MM.1S (cell line): ENCODE data around the gene COL5A1.
A peak's percentile ranks its signal among the peaks of the same experiment; 100 is the strongest.

ENCODE experiments used
- DNase-seq: peaks from one replicate; pipeline ENCODE4 v3.0.0-alpha.2; 2015
- H2AFZ ChIP-seq: fragments of 300-600 bp; sonication (generic); 2 replicates; pipeline ENCODE4 v1.6.0; 2016; ENCODE audit warnings: antibody characterized with exemption, low read length
- H3F3A ChIP-seq: fragments of 300-600 bp; sonication (generic); 2 replicates; pipeline ENCODE4 v1.6.1; 2016; ENCODE audit warnings: mild to moderate bottlenecking, antibody characterized with exemption, low read length, moderate library complexity, mixed read lengths; ENCODE audit not compliant: insufficient read depth
- H3K27ac ChIP-seq: fragments of 300-600 bp; sonication (generic); 2 replicates; pipeline ENCODE4 v1.5.1; 2016; ENCODE audit warnings: mild to moderate bottlenecking, low read length
- H3K27me3 ChIP-seq: fragments of 300-600 bp; sonication (generic); replicated peaks from 2 replicates; pipeline ENCODE4 v1.6.0; 2016; ENCODE audit warnings: low read length; ENCODE audit not compliant: insufficient read depth
- H3K36me3 ChIP-seq: fragments of 300-600 bp; sonication (generic); replicated peaks from 2 replicates; pipeline ENCODE4 v1.6.1; 2016; ENCODE audit warnings: mild to moderate bottlenecking, low read length, mixed read lengths; ENCODE audit not compliant: insufficient read depth
- H3K4me1 ChIP-seq: fragments of 300-600 bp; sonication (generic); 2 replicates; pipeline ENCODE4 v1.6.1; 2016; ENCODE audit warnings: low read length, mixed read lengths
- H3K4me2 ChIP-seq: fragments of 300-600 bp; sonication (generic); 2 replicates; pipeline ENCODE4 v1.6.0; 2016; ENCODE audit warnings: low read depth, low read length
- H3K4me3 ChIP-seq: fragments of 300-600 bp; sonication (generic); 2 replicates; pipeline ENCODE4 v1.5.1; 2016; ENCODE audit warnings: low read length, mixed read lengths
- H3K79me2 ChIP-seq: fragments of 300-600 bp; sonication (generic); 2 replicates; pipeline ENCODE4 v1.6.1; 2016; ENCODE audit warnings: mixed run types, low read length, mixed read lengths
- H3K9ac ChIP-seq: fragments of 300-600 bp; sonication (generic); 2 replicates; pipeline ENCODE4 v1.6.1; 2016; ENCODE audit warnings: low read length, mixed read lengths
- H3K9me2 ChIP-seq: fragments of 300-600 bp; sonication (generic); replicated peaks from 2 replicates; pipeline ENCODE4 v1.6.1; 2016; ENCODE audit warnings: mild to moderate bottlenecking, low read length, mixed read lengths; ENCODE audit not compliant: insufficient read depth
- H3K9me3 ChIP-seq: fragments of 300-600 bp; sonication (generic); replicated peaks from 2 replicates; pipeline ENCODE4 v1.6.1; 2016; ENCODE audit warnings: mild to moderate bottlenecking, low read length, mixed read lengths; ENCODE audit not compliant: insufficient read depth
- H4K20me1 ChIP-seq: fragments of 300-600 bp; sonication (generic); 2 replicates; pipeline ENCODE4 v1.6.1; 2016; ENCODE audit warnings: mild to moderate bottlenecking, low read length, moderate library complexity, mixed read lengths; ENCODE audit not compliant: insufficient read depth
- EZH2 ChIP-seq: fragments of 300-600 bp; sonication (generic); optimal IDR thresholded peaks from 2 replicates; pipeline ENCODE3; 2017; ENCODE audit warnings: low read depth, mild to moderate bottlenecking, antibody characterized with exemption, low read length, mixed read lengths
- EZH2phosphoT487 ChIP-seq: fragments of 300-600 bp; sonication (generic); IDR thresholded peaks from 2 replicates; pipeline ENCODE4 v1.6.1; 2018; ENCODE audit warnings: antibody characterized with exemption, low read length
- TF ChIP-seq, protein P1 (sequence below): fragments of 300-600 bp; sonication (generic); IDR thresholded peaks from 2 replicates; pipeline ENCODE4 v1.5.1; 2016; ENCODE audit warnings: antibody characterized with exemption, low read length, mixed read lengths

The COL5A1 gene

GRCh38 chr9:134688661-134689320 is 47.2 kb downstream of the COL5A1 start:
- Histone ChIP-seq H3F3A (no peaks in the 10 kb centered on the region), H3K9ac (no peak overlapping the region), H3K9me2 (no peaks in the 10 kb centered on the region), H3K4me3 (no peak overlapping the region), H3K4me2 (no peak overlapping the region), H3K4me1 (no peaks in the 10 kb centered on the region), H2AFZ (no peak overlapping the region), H3K79me2 (no peaks in the 10 kb centered on the region), H3K27me3 (peaks cover 69% of the 10 kb centered on the region), H3K27ac (no peak overlapping the region), H4K20me1 (no peaks in the 10 kb centered on the region), H3K9me3 (no peaks in the 10 kb centered on the region), H3K36me3 (no peaks in the 10 kb centered on the region)
- DNase-seq, result no peak
- TF ChIP-seq, protein P1, sequence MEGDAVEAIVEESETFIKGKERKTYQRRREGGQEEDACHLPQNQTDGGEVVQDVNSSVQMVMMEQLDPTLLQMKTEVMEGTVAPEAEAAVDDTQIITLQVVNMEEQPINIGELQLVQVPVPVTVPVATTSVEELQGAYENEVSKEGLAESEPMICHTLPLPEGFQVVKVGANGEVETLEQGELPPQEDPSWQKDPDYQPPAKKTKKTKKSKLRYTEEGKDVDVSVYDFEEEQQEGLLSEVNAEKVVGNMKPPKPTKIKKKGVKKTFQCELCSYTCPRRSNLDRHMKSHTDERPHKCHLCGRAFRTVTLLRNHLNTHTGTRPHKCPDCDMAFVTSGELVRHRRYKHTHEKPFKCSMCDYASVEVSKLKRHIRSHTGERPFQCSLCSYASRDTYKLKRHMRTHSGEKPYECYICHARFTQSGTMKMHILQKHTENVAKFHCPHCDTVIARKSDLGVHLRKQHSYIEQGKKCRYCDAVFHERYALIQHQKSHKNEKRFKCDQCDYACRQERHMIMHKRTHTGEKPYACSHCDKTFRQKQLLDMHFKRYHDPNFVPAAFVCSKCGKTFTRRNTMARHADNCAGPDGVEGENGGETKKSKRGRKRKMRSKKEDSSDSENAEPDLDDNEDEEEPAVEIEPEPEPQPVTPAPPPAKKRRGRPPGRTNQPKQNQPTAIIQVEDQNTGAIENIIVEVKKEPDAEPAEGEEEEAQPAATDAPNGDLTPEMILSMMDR, result no peak
- TF ChIP-seq EZH2phosphoT487, result no peak
- TF ChIP-seq EZH2, result no peak

DNA sequence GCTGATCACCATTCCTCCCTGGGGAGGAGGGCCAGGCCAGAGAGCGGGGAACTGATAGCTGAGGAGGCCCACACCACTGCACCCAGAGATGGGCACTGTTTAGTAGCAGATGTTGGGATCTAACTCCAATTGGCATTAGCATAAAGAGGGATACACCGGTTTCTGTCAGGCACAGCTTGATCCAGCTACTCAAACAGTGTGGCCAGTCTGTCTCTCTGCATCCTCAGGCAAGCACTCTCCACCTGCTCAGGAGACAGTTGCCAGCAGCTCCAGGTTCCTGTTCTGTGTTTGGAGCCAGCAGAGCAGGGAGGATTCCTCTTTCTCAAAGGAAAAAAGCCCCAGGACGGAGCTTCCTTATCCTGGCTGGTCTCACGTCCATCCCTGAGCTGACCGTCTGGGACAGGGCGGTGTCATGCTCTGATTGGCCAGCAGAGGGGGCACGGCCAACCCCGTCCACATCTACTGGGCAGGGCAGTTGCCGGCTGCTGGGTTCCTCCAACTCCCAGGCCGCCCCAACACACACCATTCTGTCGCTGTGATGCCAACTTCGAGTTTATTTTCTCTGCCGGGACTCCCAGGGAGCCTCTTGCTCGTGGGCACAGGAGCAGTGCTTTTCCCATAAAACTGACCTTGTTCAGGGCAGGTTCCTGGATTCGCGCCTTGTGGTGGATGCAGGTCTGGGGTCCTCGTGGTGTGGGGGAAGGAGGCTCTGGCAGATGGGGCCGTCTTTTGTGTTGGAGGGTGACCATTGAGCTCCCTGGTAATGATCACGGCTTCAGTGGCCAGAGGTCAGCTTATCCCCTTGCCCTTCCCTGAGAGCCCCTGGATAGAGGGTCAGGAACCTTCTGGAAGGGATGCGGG is 47.9 kb downstream of the COL5A1 start:
- Histone ChIP-seq H3K36me3 (no peaks in the 10 kb centered on the region), H3K27me3 (peaks cover 69% of the 10 kb centered on the region), H3K9ac (no peak overlapping the region), H2AFZ (no peak overlapping the region), H3K27ac (no peak overlapping the region), H3K9me2 (no peaks in the 10 kb centered on the region), H3K4me1 (no peaks in the 10 kb centered on the region), H3K79me2 (no peaks in the 10 kb centered on the region), H3K4me3 (no peak overlapping the region), H3K4me2 (no peak overlapping the region), H4K20me1 (no peaks in the 10 kb centered on the region), H3F3A (no peaks in the 10 kb centered on the region), H3K9me3 (no peaks in the 10 kb centered on the region)
- TF ChIP-seq EZH2phosphoT487, result no peak
- TF ChIP-seq, protein P1, result peak; percentile 66
- no peak for TF ChIP-seq EZH2
- no peak for DNase-seq

DNA sequence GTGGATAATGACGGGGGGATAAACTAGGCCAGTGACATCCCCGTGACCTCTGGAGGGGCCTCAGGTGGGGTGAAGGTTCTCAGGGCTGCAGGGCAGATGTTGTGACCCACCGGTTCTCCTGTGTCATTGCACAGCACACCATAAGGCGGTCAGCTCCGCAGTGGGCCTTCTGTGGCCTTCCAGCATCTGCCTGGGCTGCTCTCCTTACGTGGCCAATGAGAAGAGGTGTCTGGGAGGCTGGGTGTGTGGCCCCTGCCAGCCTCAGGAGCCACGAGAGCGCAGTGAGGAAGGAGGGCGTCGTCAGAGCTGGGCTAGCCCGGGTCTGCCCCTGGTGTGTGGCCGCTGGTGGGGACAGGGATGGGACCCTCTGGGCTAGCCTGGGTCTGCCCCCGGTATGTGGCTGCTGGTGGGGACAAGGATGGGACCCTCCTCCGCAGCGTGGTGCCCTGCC is 48.7 kb downstream of the COL5A1 start:
- no peaks in the 10 kb centered on the region for H3K4me1 ChIP-seq
- no peaks in the 10 kb centered on the region for H3K9me3 ChIP-seq
- H3K79me2 ChIP-seq, result no peaks in the 10 kb centered on the region
- H2AFZ ChIP-seq, result no peak overlapping the region
- H3K27ac ChIP-seq, result no peak overlapping the region
- H3K27me3 ChIP-seq, result peaks cover 76% of the 10 kb centered on the region
- H3F3A ChIP-seq, result no peaks in the 10 kb centered on the region
- DNase-seq, result no peak
- TF ChIP-seq, protein P1, result no peak
- TF ChIP-seq EZH2phosphoT487 (no peak), EZH2 (no peak)
- no peaks in the 10 kb centered on the region for H3K9me2 ChIP-seq
- no peak overlapping the region for H3K4me3 ChIP-seq
- no peaks in the 10 kb centered on the region for H4K20me1 ChIP-seq
- H3K4me2 ChIP-seq, result no peak overlapping the region
- H3K9ac ChIP-seq, result no peak overlapping the region
- H3K36me3 ChIP-seq, result no peaks in the 10 kb centered on the region
